HG03135 (cell line): ENCODE data around the gene MAMLD1.

Experiments used
- ATAC-seq: cut with Tn5 transposase; IDR thresholded peaks from one replicate; pipeline ENCODE4 v1.9.1; 2021; ENCODE audit warnings: mild to moderate bottlenecking, moderate library complexity; ENCODE audit not compliant: unreplicated experiment

MAMLD1 gene

GRCh38 chrX:150525061-150525919 is 162.2 kb downstream of the MAMLD1 start:
- no peak for ATAC-seq

DNA sequence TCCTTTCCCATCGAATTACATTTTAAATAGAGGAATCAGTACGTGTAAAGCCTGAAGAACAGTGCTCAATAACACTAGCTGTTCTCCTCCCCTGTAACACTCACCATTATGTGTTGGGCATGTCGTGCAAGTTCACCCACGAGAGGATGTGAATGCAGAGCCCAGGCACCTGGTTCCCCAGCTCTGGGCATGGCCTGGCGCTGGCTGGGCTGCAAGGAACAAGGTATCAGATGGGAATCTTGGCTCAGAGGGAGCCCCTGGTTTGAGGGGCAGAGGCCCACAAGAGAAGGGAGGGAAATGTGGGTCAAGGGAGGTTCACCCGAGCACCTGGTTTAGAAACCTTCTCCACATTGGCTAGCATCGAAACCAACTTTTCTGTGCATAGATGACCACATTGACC is 163.6 kb downstream of the MAMLD1 start:
- no peak for ATAC-seq

- ATAC-seq, result no peak
These were observed 164.0 kb downstream of the MAMLD1 start for GRCh38 chrX:150527108-150527507.

- no peak for ATAC-seq
These were observed 166.5 kb downstream of the MAMLD1 start for GRCh38 chrX:150529587-150529986.

GRCh38 chrX:150530821-150531220 is 167.7 kb downstream of the MAMLD1 start:
- no peak for ATAC-seq

- ATAC-seq, result no peak
These were observed 168.3 kb downstream of the MAMLD1 start for GRCh38 chrX:150531467-150531866.

DNA sequence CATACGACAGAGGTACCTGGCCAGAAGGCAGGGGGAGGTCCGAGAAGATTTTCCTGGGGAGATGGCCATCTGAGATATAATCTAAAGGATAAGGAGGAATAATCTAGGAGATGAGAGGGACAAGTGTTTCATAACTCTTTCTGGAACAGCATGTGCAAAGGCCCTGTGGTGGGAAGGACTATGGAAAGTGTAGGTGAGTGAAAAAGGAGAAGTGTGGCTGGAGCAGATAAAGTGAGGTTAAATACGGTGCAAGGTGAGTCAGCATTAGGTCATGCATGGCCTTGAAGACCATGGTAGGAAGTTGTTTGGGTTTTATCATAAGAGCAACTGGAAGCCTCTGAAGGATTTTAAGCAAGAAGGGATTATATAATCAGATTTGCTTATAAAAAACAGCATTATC is 170.7 kb downstream of the MAMLD1 start:
- ATAC-seq, result no peak

DNA sequence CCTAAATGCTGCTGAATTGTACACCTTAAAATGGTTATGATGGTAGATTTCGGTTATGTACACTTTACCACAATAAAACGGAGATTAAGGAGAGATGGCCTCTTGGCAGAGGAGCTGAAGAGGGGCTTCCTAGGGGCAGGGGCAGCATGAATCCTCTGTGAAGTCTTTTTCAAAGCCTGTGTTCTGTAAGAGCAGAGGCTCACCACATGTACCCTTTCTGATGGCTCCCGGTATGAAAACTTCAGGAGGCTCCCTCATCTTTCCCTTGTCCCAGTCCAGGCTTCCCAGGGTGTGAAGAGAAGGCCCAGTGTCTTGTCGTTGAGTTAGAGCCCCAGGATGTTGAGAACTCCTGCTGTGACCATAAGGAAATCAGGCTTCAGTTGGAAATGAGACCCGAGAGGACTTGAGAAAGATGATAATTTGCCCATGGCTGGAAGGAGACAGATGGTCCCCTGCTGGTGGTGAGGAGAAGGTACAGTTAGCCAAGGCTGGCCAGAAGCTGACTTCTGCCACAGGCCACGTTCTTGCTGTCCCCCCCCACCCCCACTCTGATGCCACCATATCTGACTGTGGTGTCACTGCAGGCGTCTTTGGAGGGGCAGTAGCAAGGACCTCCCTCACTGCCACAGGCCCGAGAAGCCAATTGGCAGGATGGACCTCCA is 173.5 kb downstream of the MAMLD1 start:
- ATAC-seq, result no peak

- ATAC-seq, result no peak
These were observed 174.7 kb downstream of the MAMLD1 start for GRCh38 chrX:150537851-150538250.

DNA sequence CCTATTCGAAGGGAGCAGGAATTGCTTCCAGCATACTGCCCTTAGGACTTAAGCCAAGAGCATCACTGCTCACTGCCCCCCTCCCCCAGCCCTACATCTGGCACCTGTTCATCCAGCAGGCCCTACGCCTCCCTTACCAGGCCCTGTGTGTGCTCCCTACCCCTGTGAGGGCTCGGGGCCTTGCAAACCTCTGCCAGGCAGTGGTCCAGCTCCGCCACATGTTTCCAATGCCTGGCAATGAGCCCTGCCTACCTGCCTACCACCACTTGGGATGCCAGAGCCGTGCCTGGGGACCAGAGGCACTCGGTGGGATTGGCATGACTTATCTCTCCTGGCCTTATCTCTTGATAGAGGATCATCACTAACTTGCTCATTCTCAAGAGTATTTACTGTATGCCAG is 177.8 kb downstream of the MAMLD1 start:
- ATAC-seq, result no peak

- peak; percentile 21 for ATAC-seq
These were observed 179.7 kb downstream of the MAMLD1 start for GRCh38 chrX:150542846-150543229.

DNA sequence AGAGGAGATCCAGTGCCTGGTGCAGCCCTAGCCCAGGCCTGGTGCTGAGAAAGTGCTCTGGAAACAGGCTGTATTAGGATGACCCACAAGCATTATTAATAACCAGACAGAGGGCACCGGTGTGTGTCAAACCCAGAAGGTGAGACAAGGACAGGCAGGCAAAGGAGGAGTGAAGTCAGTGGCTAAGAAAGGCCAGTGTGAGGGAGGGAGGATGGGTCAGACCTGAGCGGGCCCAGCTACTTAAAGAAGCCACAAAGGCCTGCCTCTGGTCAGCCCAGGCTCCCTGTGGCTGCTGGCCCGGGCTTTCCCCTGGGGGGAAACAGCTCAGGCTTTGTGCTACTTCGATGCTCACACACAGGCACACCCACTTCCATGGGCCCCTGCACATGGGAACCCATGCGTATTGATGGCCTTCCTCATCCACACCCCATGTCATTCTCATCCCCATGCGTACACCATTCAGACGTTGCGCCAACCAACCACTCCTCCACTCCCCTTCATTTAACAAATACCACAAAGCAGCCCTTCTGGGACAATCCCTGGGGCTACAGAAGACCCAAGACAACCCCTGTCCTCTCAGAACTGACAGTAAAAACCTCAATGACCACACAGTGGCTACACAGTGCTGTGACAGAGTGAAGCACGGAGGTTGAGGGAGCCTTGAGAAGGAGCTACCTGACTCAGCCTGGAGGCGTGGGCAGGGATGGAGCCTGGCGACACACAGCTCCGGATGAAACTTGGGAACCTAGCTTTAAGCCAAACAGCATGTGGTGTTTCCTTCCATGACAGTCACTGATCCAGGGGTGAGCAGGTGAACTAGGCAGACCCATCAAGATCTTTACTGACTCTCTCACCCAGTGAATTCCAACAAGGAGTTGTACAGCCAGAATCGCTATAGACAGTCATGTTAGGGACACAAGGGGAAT is 180.4 kb downstream of the MAMLD1 start:
- ATAC-seq, result peak; percentile 45

GRCh38 chrX:150544222-150544787 is 181.2 kb downstream of the MAMLD1 start:
- no peak for ATAC-seq

- ATAC-seq, result no peak
These were observed 182.0 kb downstream of the MAMLD1 start for GRCh38 chrX:150544835-150545770.

GRCh38 chrX:150546711-150547153 is 183.6 kb downstream of the MAMLD1 start:
- no peak for ATAC-seq

DNA sequence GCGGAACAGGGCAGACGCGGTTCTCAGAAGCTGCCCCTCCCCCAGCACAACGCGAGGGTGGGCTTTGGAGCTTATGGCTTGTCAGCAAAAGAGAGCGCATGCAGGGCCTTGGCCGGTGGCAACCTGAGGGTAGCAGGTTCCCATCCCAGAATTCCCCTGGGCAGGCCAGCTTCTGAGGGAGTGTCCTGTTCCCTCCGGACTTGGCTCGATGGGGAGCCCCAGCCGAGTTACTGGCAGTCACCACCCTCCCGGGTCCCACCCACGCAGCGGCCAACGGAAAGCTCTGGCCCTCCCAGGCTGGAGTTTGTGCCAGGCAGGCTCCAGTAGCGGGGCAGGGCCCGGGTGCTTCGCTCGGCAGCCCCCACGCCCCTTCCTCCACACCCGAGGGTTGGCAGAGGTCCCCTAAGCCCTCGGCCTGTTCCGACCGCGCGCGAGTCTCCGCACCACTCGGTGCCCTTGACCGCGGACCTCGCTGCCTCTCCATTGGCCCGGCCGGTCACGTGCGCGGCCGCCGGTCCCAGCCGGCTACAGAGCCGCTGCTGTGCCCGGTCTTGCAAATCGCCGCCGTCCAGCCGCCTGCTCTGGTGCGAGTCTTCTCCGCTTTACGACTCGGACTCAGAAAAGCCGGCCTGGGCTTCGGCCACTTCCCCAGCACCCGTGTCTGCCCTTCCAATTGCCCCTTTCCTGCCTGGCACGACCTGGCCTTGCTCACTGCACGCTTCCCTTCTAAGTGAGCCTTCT is 184.4 kb downstream of the MAMLD1 start:
- ATAC-seq, result peak; percentile 56

- ATAC-seq, result no peak
These were observed 185.1 kb downstream of the MAMLD1 start for GRCh38 chrX:150548251-150548650.

DNA sequence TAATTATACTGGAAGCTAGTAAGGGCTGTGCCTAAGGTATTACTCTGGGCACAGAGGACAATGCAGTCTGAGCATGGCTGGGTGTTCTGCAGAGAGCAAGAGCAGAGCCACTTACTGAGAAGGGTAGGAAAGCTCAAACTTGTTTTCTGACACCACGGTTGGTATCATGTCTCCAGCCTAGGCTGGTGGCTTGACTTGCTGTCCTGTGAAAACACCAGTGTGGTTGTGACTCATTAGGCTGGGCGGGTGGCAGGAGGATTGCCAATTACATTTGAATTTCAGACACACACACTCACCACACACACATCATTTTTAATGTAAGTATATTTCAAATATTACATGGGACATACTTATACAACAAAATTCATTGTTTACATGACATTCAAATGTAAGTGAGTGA is 185.6 kb downstream of the MAMLD1 start:
- ATAC-seq, result no peak

DNA sequence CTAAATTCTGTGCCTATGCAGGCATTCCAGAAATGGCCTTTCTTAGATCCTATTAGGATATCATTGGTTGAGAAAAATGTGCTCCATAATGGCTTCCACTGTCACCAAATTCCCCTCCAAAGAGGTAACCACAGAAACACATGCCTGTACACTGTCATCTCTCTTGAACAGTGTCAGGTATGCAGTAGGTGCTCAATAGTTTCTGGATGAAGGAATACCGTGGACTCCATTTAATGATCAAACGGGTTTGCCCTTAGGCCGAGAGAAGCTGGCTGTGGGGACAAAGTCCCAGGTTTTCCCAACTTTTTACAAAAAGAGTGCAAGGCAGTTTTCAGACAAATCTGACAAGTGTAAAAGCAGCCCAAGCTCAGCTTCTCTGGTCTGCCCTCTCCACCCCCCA is 188.8 kb downstream of the MAMLD1 start:
- no peak for ATAC-seq
